Loucy (cell line): ENCODE data around the gene CEP72.
"Not testable (repeated sequence)": the region's sequence is repeated elsewhere in the genome, so short reads cannot be mapped to it uniquely, and the experiment has no call there.

Experiments used
- H2AFZ ChIP-seq: fragments of 200-600 bp; sonication (generic); 2 replicates; pipeline ENCODE4 v1.6.0; 2016; ENCODE audit warnings: antibody characterized with exemption, mild to moderate bottlenecking, low read length, moderate library complexity
- H3F3A ChIP-seq: fragments of 200-600 bp; 2 replicates; pipeline ENCODE4 v1.6.0; 2016; ENCODE audit warnings: antibody characterized with exemption, low read depth, mild to moderate bottlenecking
- H3K27me3 ChIP-seq: fragments of 200-600 bp; sonication (generic); 2 replicates; pipeline ENCODE4 v1.6.1; 2014; ENCODE audit warnings: low read length, mild to moderate bottlenecking; ENCODE audit not compliant: insufficient read depth, poor library complexity, severe bottlenecking
- H3K36me3 ChIP-seq: fragments of 200-600 bp; sonication (generic); 2 replicates; pipeline ENCODE4 v1.6.1; 2016; ENCODE audit warnings: low read length; ENCODE audit not compliant: insufficient read depth
- H3K4me1 ChIP-seq: fragments of 200-600 bp; sonication (generic); 2 replicates; pipeline ENCODE4 v1.5.1; 2014; ENCODE audit warnings: low read length, mild to moderate bottlenecking; ENCODE audit not compliant: insufficient read depth, poor library complexity, severe bottlenecking
- H3K4me2 ChIP-seq: fragments of 200-600 bp; sonication (generic); 2 replicates; pipeline ENCODE4 v1.6.0; 2014; ENCODE audit warnings: antibody characterized with exemption, low read length, low read depth, mild to moderate bottlenecking; ENCODE audit not compliant: poor library complexity, severe bottlenecking
- H3K4me3 ChIP-seq: fragments of 200-600 bp; sonication (generic); 2 replicates; pipeline ENCODE4 v1.5.1; 2014; ENCODE audit warnings: low read length, mild to moderate bottlenecking, mixed read lengths; ENCODE audit not compliant: poor library complexity, severe bottlenecking
- H3K79me2 ChIP-seq: fragments of 200-600 bp; sonication (generic); 2 replicates; pipeline ENCODE4 v1.6.1; 2014; ENCODE audit warnings: low read length; ENCODE audit not compliant: insufficient read depth
- H3K9ac ChIP-seq: fragments of 200-600 bp; sonication (generic); 2 replicates; pipeline ENCODE4 v1.6.0; 2014; ENCODE audit warnings: mild to moderate bottlenecking, low read depth, low read length, moderate library complexity; ENCODE audit not compliant: poor library complexity, severe bottlenecking
- H3K9me2 ChIP-seq: fragments of 200-600 bp; sonication (generic); replicated peaks from 2 replicates; pipeline ENCODE4 v1.6.1; 2016; ENCODE audit warnings: low read depth, low read length, mixed read lengths
- H3K9me3 ChIP-seq: fragments of 200-600 bp; sonication (generic); 2 replicates; pipeline ENCODE4 v1.6.1; 2014; ENCODE audit warnings: mild to moderate bottlenecking, antibody characterized with exemption, low read length, low read depth; ENCODE audit not compliant: insufficient read depth
- H4K20me1 ChIP-seq: fragments of 200-600 bp; sonication (generic); 2 replicates; pipeline ENCODE4 v1.6.0; 2014; ENCODE audit warnings: antibody characterized with exemption, low read length, mild to moderate bottlenecking; ENCODE audit not compliant: insufficient read depth, poor library complexity, severe bottlenecking
- CTCF ChIP-seq: fragments of 200-600 bp; sonication (generic); conservative IDR thresholded peaks from 2 replicates; pipeline ENCODE4 v1.5.1; 2014; ENCODE audit warnings: mild to moderate bottlenecking, antibody characterized with exemption, low read length
- EZH2phosphoT487 ChIP-seq: fragments of 200-600 bp; IDR thresholded peaks from 2 replicates; pipeline ENCODE4 v1.6.1; 2018; ENCODE audit warnings: antibody characterized with exemption, mild to moderate bottlenecking, moderate library complexity, borderline replicate concordance

Gene CEP72

DNA sequence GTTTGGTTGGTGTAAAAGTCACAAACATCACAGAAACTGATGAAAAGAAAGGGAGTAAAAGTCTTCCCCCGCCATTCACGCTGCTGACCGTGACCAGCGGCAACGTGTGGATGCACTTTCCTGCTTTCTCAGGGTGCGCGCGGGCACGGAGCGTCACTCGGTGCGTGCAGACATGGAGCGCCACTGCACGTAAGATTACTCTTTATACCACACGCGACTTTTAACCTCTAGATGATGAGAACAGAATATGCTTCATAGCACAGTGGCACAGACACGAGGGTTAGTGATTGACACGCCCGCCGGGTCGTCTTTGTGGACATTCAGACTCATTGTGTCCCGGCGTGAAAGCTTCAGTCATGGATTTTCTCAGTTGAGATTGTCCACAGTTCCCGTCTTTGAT lies 15.7 kb downstream of the CEP72 start:
- no peaks in the 10 kb centered on the region for H4K20me1 ChIP-seq
- no peaks in the 10 kb centered on the region for H3K9me3 ChIP-seq
- H2AFZ ChIP-seq: no peak overlapping the region
- peaks cover 29% of the 10 kb centered on the region; the same call in 1 of the 2 replicates for H3K36me3 ChIP-seq
- no peak for TF ChIP-seq CTCF
- TF ChIP-seq EZH2phosphoT487: no peak
- no peaks in the 10 kb centered on the region for H3K4me1 ChIP-seq
- H3K9me2 ChIP-seq: no peaks in the 10 kb centered on the region
- H3K27me3 ChIP-seq: no peaks in the 10 kb centered on the region
- no peak overlapping the region for H3K4me3 ChIP-seq
- H3F3A ChIP-seq: no peaks in the 10 kb centered on the region
- no peak overlapping the region for H3K4me2 ChIP-seq
- no peak overlapping the region for H3K9ac ChIP-seq
- H3K79me2 ChIP-seq: no peaks in the 10 kb centered on the region

- H2AFZ ChIP-seq, H4K20me1 ChIP-seq, H3K9ac ChIP-seq, H3K4me2 ChIP-seq, H3K9me2 ChIP-seq, H3K4me1 ChIP-seq, H3K4me3 ChIP-seq, H3K9me3 ChIP-seq, H3F3A ChIP-seq, H3K27me3 ChIP-seq, H3K79me2 ChIP-seq: not testable (repeated sequence)
- peaks cover 29% of the 10 kb centered on the region; the same call in 1 of the 2 replicates for H3K36me3 ChIP-seq
These were observed 16.4 kb downstream of the CEP72 start for GRCh38 chr5:628351-629205.

GRCh38 chr5:633501-633955 lies 21.4 kb downstream of the CEP72 start:
- Histone ChIP-seq H3K9me3 (no peaks in the 10 kb centered on the region), H3K79me2 (no peaks in the 10 kb centered on the region), H3K4me2 (no peak overlapping the region), H4K20me1 (no peaks in the 10 kb centered on the region), H3K4me1 (no peaks in the 10 kb centered on the region), H3K9ac (no peak overlapping the region), H3K4me3 (no peak overlapping the region), H3F3A (peaks cover 14% of the 10 kb centered on the region; the same call in 1 of the 2 replicates), H3K36me3 (peaks cover 41% of the 10 kb centered on the region; the same call in 1 of the 2 replicates), H3K9me2 (no peaks in the 10 kb centered on the region), H3K27me3 (no peaks in the 10 kb centered on the region), H2AFZ (no peak overlapping the region)
- TF ChIP-seq CTCF (no peak), EZH2phosphoT487 (no peak)

- no peaks in the 10 kb centered on the region for H3K9me3 ChIP-seq
- no peaks in the 10 kb centered on the region for H3K4me1 ChIP-seq
- TF ChIP-seq EZH2phosphoT487 (no peak), CTCF (no peak)
- H3K36me3 ChIP-seq: peaks cover 37% of the 10 kb centered on the region; the same call in 1 of the 2 replicates
- no peaks in the 10 kb centered on the region for H3K9me2 ChIP-seq
- H3K4me2 ChIP-seq: no peak overlapping the region
- H3K27me3 ChIP-seq: no peaks in the 10 kb centered on the region
- H3K79me2 ChIP-seq: no peaks in the 10 kb centered on the region
- no peak overlapping the region for H2AFZ ChIP-seq
- peaks cover 14% of the 10 kb centered on the region; the same call in 1 of the 2 replicates for H3F3A ChIP-seq
- no peak overlapping the region for H3K9ac ChIP-seq
- no peak overlapping the region for H3K4me3 ChIP-seq
- H4K20me1 ChIP-seq: no peaks in the 10 kb centered on the region
These were observed 22.1 kb downstream of the CEP72 start for GRCh38 chr5:634191-634590.
